ENCODE results near the gene THOC3.
"Not testable (repeated sequence)": the region's sequence is repeated elsewhere in the genome, so short reads cannot be mapped to it uniquely, and the experiment has no call there.

THOC3 gene

GRCh38 chr5:175967471-175968372 is at the start of gene THOC3:
TSS of gene THOC3 (minus strand) at chr5:175968315. CDS start at chr5:175968208, 107 bp downstream.
- DNase-seq, result peak; percentile 79

GRCh38 chr5:176017324-176017723 is 49.2 kb upstream of the THOC3 start:
- DNase-seq, result not testable (repeated sequence)

- not testable (repeated sequence) for DNase-seq
These were observed 46.2 kb upstream of the THOC3 start for GRCh38 chr5:176014360-176014759.

GRCh38 chr5:176011088-176011487 is 43.0 kb upstream of the THOC3 start:
- DNase-seq, result not testable (repeated sequence)

GRCh38 chr5:176010202-176010601 is 42.1 kb upstream of the THOC3 start:
- not testable (repeated sequence) for DNase-seq

GRCh38 chr5:176007220-176007619 is 39.1 kb upstream of the THOC3 start:
- not testable (repeated sequence) for DNase-seq

GRCh38 chr5:176006819-176007218 is 38.7 kb upstream of the THOC3 start:
- DNase-seq, result not testable (repeated sequence)

- DNase-seq, result not testable (repeated sequence)
These were observed 29.9 kb upstream of the THOC3 start for GRCh38 chr5:175997979-175998378.

GRCh38 chr5:175997495-175997894 is 29.4 kb upstream of the THOC3 start:
- not testable (repeated sequence) for DNase-seq

- not testable (repeated sequence) for DNase-seq
These were observed 28.7 kb upstream of the THOC3 start for GRCh38 chr5:175996791-175997190.

GRCh38 chr5:175995506-175995905 is 27.4 kb upstream of the THOC3 start:
- DNase-seq, result not testable (repeated sequence)

GRCh38 chr5:175979371-175979995 is 11.4 kb upstream of the THOC3 start:
- DNase-seq, result not testable (repeated sequence)

- not testable (repeated sequence) for DNase-seq
These were observed 266 bp upstream of the THOC3 start for GRCh38 chr5:175968381-175968780.

- not testable (repeated sequence) for DNase-seq
These were observed 5.8 kb downstream of the THOC3 start for GRCh38 chr5:175962329-175962728.

GRCh38 chr5:175960228-175960627 is 7.9 kb downstream of the THOC3 start:
- not testable (repeated sequence) for DNase-seq

GRCh38 chr5:175958515-175958914 is 9.6 kb downstream of the THOC3 start:
- DNase-seq, result not testable (repeated sequence)

- DNase-seq, result not testable (repeated sequence)
These were observed 14.0 kb downstream of the THOC3 start for GRCh38 chr5:175954107-175954506.

- DNase-seq, result not testable (repeated sequence)
These were observed 15.3 kb downstream of the THOC3 start for GRCh38 chr5:175952810-175953209.

- DNase-seq, result not testable (repeated sequence)
These were observed 16.7 kb downstream of the THOC3 start for GRCh38 chr5:175951339-175951969.

GRCh38 chr5:175948329-175949108 is 19.6 kb downstream of the THOC3 start:
- DNase-seq, result not testable (repeated sequence)

GRCh38 chr5:175943253-175943652 is 24.9 kb downstream of the THOC3 start:
- DNase-seq, result not testable (repeated sequence)

GRCh38 chr5:175940632-175941031 is 27.5 kb downstream of the THOC3 start:
- DNase-seq, result not testable (repeated sequence)

All from activated CD8-positive, alpha-beta memory T cell treated with anti-CD3 and anti-CD28 coated beads, Interleukin-2, amount 50 U/mL, for 48 hours (primary cell).